Keratinocyte (primary cell): Measurements from ENCODE around the gene TENM3. TPM values are rescaled to one million over a fixed set of nuclear protein-coding genes. Genes with fewer than 3 reads are reported as not detected.

Experiments
- DNase-seq: peaks from one replicate; pipeline ENCODE4 v3.0.0-alpha.2; 2011; ENCODE audit warnings: low read depth, missing footprints, low spot score
- FAIRE-seq: peaks from 2 replicates; lab custom pipeline; 2011; peaks lifted over from hg19 to GRCh38; lab: Jason Lieb, UNC
- H2AFZ ChIP-seq: 2 replicates; pipeline ENCODE4 v1.6.0; 2012; ENCODE audit warnings: low read length, control low read depth, inconsistent platforms; ENCODE audit not compliant: control insufficient read depth
- H3K27ac ChIP-seq: 2 replicates; pipeline ENCODE4 v1.5.1; 2011; ENCODE audit warnings: low read length; ENCODE audit not compliant: control insufficient read depth, insufficient read depth
- H3K27me3 ChIP-seq: 3 replicates; pipeline ENCODE4 v1.6.0; 2011; ENCODE audit warnings: low read length; ENCODE audit not compliant: control insufficient read depth, insufficient read depth; ENCODE audit errors: extremely low read depth
- H3K36me3 ChIP-seq, 2 experiments: 2 replicates in 1 of 2; 3 replicates in 1 of 2; pipeline ENCODE4 v1.5.1; 2011; ENCODE audit warnings: low read length in 2 of 2, mild to moderate bottlenecking in 1 of 2; ENCODE audit not compliant: control insufficient read depth in 2 of 2, insufficient read depth in 2 of 2; ENCODE audit errors: extremely low read depth in 1 of 2
- H3K4me1 ChIP-seq: 3 replicates; pipeline ENCODE4 v1.5.1; 2011; ENCODE audit warnings: low read length; ENCODE audit not compliant: control insufficient read depth, insufficient read depth; ENCODE audit errors: extremely low read depth
- H3K4me2 ChIP-seq: 3 replicates; pipeline ENCODE4 v1.6.0; 2011; ENCODE audit warnings: low read depth, low read length; ENCODE audit not compliant: control insufficient read depth, insufficient read depth; ENCODE audit errors: extremely low read depth
- H3K4me3 ChIP-seq, 3 experiments: fragments of 200-600 bp in 1 of 3; sonication (generic) in 1 of 3; 2 replicates in 2 of 3; 3 replicates in 1 of 3; pipeline ENCODE4 v1.5.1; 2011 to 2016; ENCODE audit warnings: low read length in 3 of 3, mild to moderate bottlenecking in 3 of 3, control low read depth in 2 of 3, inconsistent platforms in 1 of 3, low read depth in 1 of 3, mixed read lengths in 1 of 3, mixed run types in 1 of 3, moderate library complexity in 1 of 3; ENCODE audit not compliant: control insufficient read depth in 2 of 3, insufficient read depth in 2 of 3; ENCODE audit errors: extremely low read depth in 1 of 3
- H3K79me2 ChIP-seq: 2 replicates; pipeline ENCODE4 v1.6.0; 2012; ENCODE audit warnings: low read length; ENCODE audit not compliant: control insufficient read depth, insufficient read depth
- H3K9ac ChIP-seq: 3 replicates; pipeline ENCODE4 v1.6.0; 2011; ENCODE audit warnings: low read length; ENCODE audit not compliant: control insufficient read depth, insufficient read depth; ENCODE audit errors: extremely low read depth
- H3K9me1 ChIP-seq: 3 replicates; pipeline ENCODE4 v1.6.0; 2011; ENCODE audit warnings: low read length; ENCODE audit not compliant: control insufficient read depth, insufficient read depth; ENCODE audit errors: extremely low read depth
- H3K9me3 ChIP-seq: 2 replicates; pipeline ENCODE4 v1.5.1; 2012; ENCODE audit warnings: low read depth, low read length; ENCODE audit not compliant: control insufficient read depth
- H4K20me1 ChIP-seq: 3 replicates; pipeline ENCODE4 v1.6.0; 2011; ENCODE audit warnings: low read length; ENCODE audit not compliant: control insufficient read depth, insufficient read depth; ENCODE audit errors: extremely low read depth
- EZH2 ChIP-seq: IDR thresholded peaks from one replicate; pipeline ENCODE4 v1.6.1; 2012; ENCODE audit warnings: inconsistent platforms, mild to moderate bottlenecking, low read length, moderate library complexity
- dilution Hi-C: fragments of 300-500 bp; cut with MboI; formaldehyde crosslinking; loops from one replicate; pipeline ENCODE4 v1.7.0; 2020; ENCODE audit warnings: low sequenced_read_pairs; ENCODE audit not compliant: extremely low pct_ligation_motif_present
- polyA plus RNA-seq, 5 experiments: library from polyadenylated mRNA; depleted of rRNA in 3 of 5; stranded (reverse) in 3 of 5; stranded (forward) in 1 of 5; unstranded in 1 of 5; fragments of >200 nt; gene quantifications; 1 replicate in 1 of 5; 2 replicates in 3 of 5; 3 replicates in 1 of 5; pipeline versions ENCODE4 v1.2.1 to v1.2.3, GENCODE V29; 2011 to 2012; ENCODE audit warnings: missing spikeins in 2 of 5, low read depth in 1 of 5, low replicate concordance in 1 of 5
- TF ChIP-seq, protein P1 (sequence below), 3 experiments: IDR thresholded peaks in 1 of 3; conservative IDR thresholded peaks in 1 of 3; optimal IDR thresholded peaks in 1 of 3; 2 replicates in 2 of 3; 3 replicates in 1 of 3; pipeline versions ENCODE3 to v1.5.1; 2011; ENCODE audit warnings: low read length in 3 of 3, mild to moderate bottlenecking in 3 of 3, moderate library complexity in 2 of 3, control low read depth in 1 of 3, inconsistent platforms in 1 of 3; ENCODE audit not compliant: insufficient read depth in 2 of 3; ENCODE audit errors: extremely low read depth in 1 of 3

Gene TENM3
- polyA plus RNA-seq, 1 donor (not counting 4 experiments of a cell fraction or from before 2014, with no cell fraction given), result 17.0 TPM

- Histone ChIP-seq H3K9ac (no peak overlapping the region), H4K20me1 (no peaks in the 10 kb centered on the region), H3K4me1 (peaks cover 3% of the 10 kb centered on the region), H3K9me1 (no peaks in the 10 kb centered on the region), H2AFZ (no peak overlapping the region), H3K27me3 (no peaks in the 10 kb centered on the region), H3K4me2 (no peak overlapping the region), H3K9me3 (no peaks in the 10 kb centered on the region), H3K27ac (no peak overlapping the region), H3K4me3 (no peak overlapping the region), H3K79me2 (no peaks in the 10 kb centered on the region), H3K36me3 (peaks cover 0 to 3% of the 10 kb centered on the region in 2 experiments)
- FAIRE-seq, result no peak
- DNase-seq, result no peak
- TF ChIP-seq EZH2, result no peak
- TF ChIP-seq, protein P1, sequence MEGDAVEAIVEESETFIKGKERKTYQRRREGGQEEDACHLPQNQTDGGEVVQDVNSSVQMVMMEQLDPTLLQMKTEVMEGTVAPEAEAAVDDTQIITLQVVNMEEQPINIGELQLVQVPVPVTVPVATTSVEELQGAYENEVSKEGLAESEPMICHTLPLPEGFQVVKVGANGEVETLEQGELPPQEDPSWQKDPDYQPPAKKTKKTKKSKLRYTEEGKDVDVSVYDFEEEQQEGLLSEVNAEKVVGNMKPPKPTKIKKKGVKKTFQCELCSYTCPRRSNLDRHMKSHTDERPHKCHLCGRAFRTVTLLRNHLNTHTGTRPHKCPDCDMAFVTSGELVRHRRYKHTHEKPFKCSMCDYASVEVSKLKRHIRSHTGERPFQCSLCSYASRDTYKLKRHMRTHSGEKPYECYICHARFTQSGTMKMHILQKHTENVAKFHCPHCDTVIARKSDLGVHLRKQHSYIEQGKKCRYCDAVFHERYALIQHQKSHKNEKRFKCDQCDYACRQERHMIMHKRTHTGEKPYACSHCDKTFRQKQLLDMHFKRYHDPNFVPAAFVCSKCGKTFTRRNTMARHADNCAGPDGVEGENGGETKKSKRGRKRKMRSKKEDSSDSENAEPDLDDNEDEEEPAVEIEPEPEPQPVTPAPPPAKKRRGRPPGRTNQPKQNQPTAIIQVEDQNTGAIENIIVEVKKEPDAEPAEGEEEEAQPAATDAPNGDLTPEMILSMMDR (optimal IDR thresholded peaks at IDR 0.05 in 1 of 3, IDR thresholded peaks at IDR 0.05 in 1 of 3, conservative IDR thresholded peaks at IDR 0.05 in 1 of 3; ENCODE audit: extremely low read depth in 1 of 3, insufficient read depth in 2 of 3, low read length in 3 of 3), result no peak
- dilution Hi-C loops, result no loop called here
Observed at GRCh38 chr4:182257016-182257415, 13.8 kb downstream of the TENM3 start.

- peaks cover 0 to 3% of the 10 kb centered on the region in 2 experiments for H3K36me3 ChIP-seq
- FAIRE-seq (no peak), DNase-seq (no peak)
- no peaks in the 10 kb centered on the region for H3K79me2 ChIP-seq
- no peak overlapping the region for H3K4me2 ChIP-seq
- peaks cover 3% of the 10 kb centered on the region for H3K4me1 ChIP-seq
- no peaks in the 10 kb centered on the region for H3K9me3 ChIP-seq
- no peaks in the 10 kb centered on the region for H3K9me1 ChIP-seq
- dilution Hi-C loops, result no loop called here
- no peak overlapping the region for H3K4me3 ChIP-seq
- H3K9ac ChIP-seq, result no peak overlapping the region
- H4K20me1 ChIP-seq, result no peaks in the 10 kb centered on the region
- no peak overlapping the region for H2AFZ ChIP-seq
- H3K27me3 ChIP-seq, result no peaks in the 10 kb centered on the region
- no peak overlapping the region for H3K27ac ChIP-seq
- TF ChIP-seq, protein P1 (optimal IDR thresholded peaks at IDR 0.05 in 1 of 3, IDR thresholded peaks at IDR 0.05 in 1 of 3, conservative IDR thresholded peaks at IDR 0.05 in 1 of 3; ENCODE audit: extremely low read depth in 1 of 3, insufficient read depth in 2 of 3, low read length in 3 of 3), result no peak
- TF ChIP-seq EZH2, result no peak
Observed at GRCh38 chr4:182257503-182257902, 14.3 kb downstream of the TENM3 start.
